Pancreas (tissue), 10 donors: ENCODE results near the gene DYNLL2. TPM values are rescaled to one million over a fixed set of nuclear protein-coding genes. Genes with fewer than 3 reads are reported as not detected.

Experiments
- ATAC-seq, 4 donors: fragments of 200-7000 bp; cut with Tn5 transposase; one replicate each; pipeline versions ENCODE4 v1.8.0 to v1.9.1; 2020; ENCODE audit warnings: mild to moderate bottlenecking in 4 of 4, moderate library complexity in 4 of 4
- DNase-seq, 6 donors: peaks; one replicate each; pipeline ENCODE4 v3.0.0-alpha.2; 2020
- FAIRE-seq: peaks from 2 replicates; lab custom pipeline; 2012; peaks lifted over from hg19 to GRCh38; lab: Jason Lieb, UNC
- H3K27ac ChIP-seq, 4 donors: fragments of 200-600 bp; sonication (generic); 1 replicate in 3 of 4; 2 replicates in 1 of 4; pipeline versions ENCODE4 v1.5.0 to v1.8.0; 2020
- H3K27me3 ChIP-seq, 4 donors: fragments of 200-600 bp; one replicate each; pipeline ENCODE4 v1.8.0; 2021
- H3K36me3 ChIP-seq, 3 donors: fragments of 200-600 bp; sonication (generic) in 1 of 3; one replicate each; pipeline versions ENCODE4 v1.5.0 to v1.8.0; 2020 to 2021
- H3K4me1 ChIP-seq, 3 donors: fragments of 200-600 bp; one replicate each; pipeline ENCODE4 v1.8.0; 2021
- H3K4me3 ChIP-seq, 4 donors: fragments of 200-600 bp; sonication (generic) in 2 of 4; one replicate each; pipeline versions ENCODE4 v1.5.0 to v1.8.0; 2020 to 2021
- H3K9me3 ChIP-seq, 4 donors: fragments of 200-600 bp; one replicate each; pipeline ENCODE4 v1.8.0; 2021
- CTCF ChIP-seq, 4 donors: fragments of 200-600 bp; sonication (generic) in 3 of 4; IDR thresholded peaks; one replicate each; pipeline versions ENCODE4 v1.5.0 to v1.8.0; 2021; ENCODE audit warnings: antibody characterized with exemption in 4 of 4
- WGBS, 2 donors: extraction: QIAGEN DNeasy Blood & Tissue Kit; methylation state at CpG; one replicate each; pipeline ENCODE4 v1.1.7; 2013; 5-methylcytosine and 5-hydroxymethylcytosine counted together
- intact Hi-C, 3 donors: fragments of 100-400 bp; cut with DNase I; formaldehyde crosslinking; loops; one replicate each; pipeline versions ENCODE4 v1.11.1 to v1.14.2; 2022
- polyA plus RNA-seq, 2 donors: library from polyadenylated mRNA; stranded (reverse); fragments of 200-250 nt; gene quantifications; one replicate each; pipeline ENCODE4 v1.2.3, GENCODE V29; 2013
- total RNA-seq, 6 donors: library from RNA; stranded (reverse); fragmentation: NEBNext Ultra II Directional in 4 of 6; extraction: Animal tissue kit (Norgen Biotek cat#: 25700) in 4 of 6; gene quantifications; one replicate each; pipeline versions ENCODE4 v1.2.1 to v1.2.4, GENCODE V29; 2021 to 2023
- donor health status: healthy with polysubstance abuse.
- donor health status: DM: no; HTN: no; CAD: no; lungs with moderate emphysema.
- donor health status: DM: no; HTN: no; CAD: no.
- donor health status: control.
- donor health status: control.
- donor health status: Bipolar disorder and iron deficiency.
- donor health status: DM: yes; HTN: yes; CAD: no.
- donor health status: DM: no; HTN: no; CAD: no.
- donor health status: DM: no; HTN: no; CAD: no.
- donor health status: DM: yes; HTN: yes; CAD: no.

DYNLL2 gene
- total and polyA plus RNA-seq, 8 donors, result 10.7 to 20.5 (median 13.1) TPM

DNA sequence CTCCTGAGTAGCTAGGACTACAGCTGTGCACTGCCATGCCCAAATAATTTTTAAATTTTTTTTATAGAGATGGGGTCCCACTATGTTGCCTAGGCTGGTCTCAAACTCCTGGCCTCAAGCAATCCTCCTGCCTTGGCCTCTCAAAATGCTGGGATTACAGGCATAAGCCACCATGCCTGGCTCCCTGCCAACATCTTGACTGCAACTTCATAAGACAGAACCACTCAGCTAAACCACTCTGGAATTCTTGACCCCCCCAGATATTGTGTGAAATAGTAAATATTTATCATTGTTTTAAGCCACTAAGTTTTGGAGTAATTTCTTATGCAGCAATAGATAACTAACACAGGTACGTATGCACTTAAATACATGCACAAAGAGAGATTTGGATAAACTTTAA, 26.0 kb downstream of the DYNLL2 start:
- FAIRE-seq, result no peak
- Histone ChIP-seq H3K4me3 (no peak overlapping the region), H3K4me1 (no peaks in the 10 kb centered on the region), H3K27ac (no peak overlapping the region), H3K36me3 (no peaks in the 10 kb centered on the region), H3K27me3 (no peaks in the 10 kb centered on the region), H3K9me3 (no peaks in the 10 kb centered on the region)
- no peak for ATAC-seq
- no peak for DNase-seq
- no peak for TF ChIP-seq CTCF (IDR thresholded peaks at IDR 0.05)
- intact Hi-C loops, result no loop called here
- 84 to 88% methylated on average over 1 of the region's 1 CpG for WGBS, 2 donors

GRCh38 chr17:58110012-58110411, 26.8 kb downstream of the DYNLL2 start:
- Histone ChIP-seq H3K27me3 (no peaks in the 10 kb centered on the region), H3K36me3 (no peaks in the 10 kb centered on the region), H3K4me3 (no peak overlapping the region), H3K27ac (no peak overlapping the region), H3K9me3 (no peaks in the 10 kb centered on the region), H3K4me1 (no peaks in the 10 kb centered on the region)
- intact Hi-C loops, result loop anchor here in 2 of 3 donors (10.0 kb wide), 4 partner anchors 95 to 975 kb away; partner anchors contain the start of gene MRPS23 (in 1 of the 2)
- FAIRE-seq, result no peak
- no peak for TF ChIP-seq CTCF (IDR thresholded peaks at IDR 0.05)
- WGBS, 2 donors, result 60 to 72% methylated on average over 5 of the region's 5 CpGs
- no peak for DNase-seq
- no peak for ATAC-seq

GRCh38 chr17:58111676-58112075, 28.5 kb downstream of the DYNLL2 start:
- Histone ChIP-seq H3K27me3 (no peaks in the 10 kb centered on the region), H3K9me3 (no peaks in the 10 kb centered on the region), H3K4me3 (no peak overlapping the region), H3K4me1 (no peaks in the 10 kb centered on the region), H3K27ac (no peak overlapping the region), H3K36me3 (no peaks in the 10 kb centered on the region)
- no peak for TF ChIP-seq CTCF (IDR thresholded peaks at IDR 0.05)
- intact Hi-C loops, result loop anchor here in 2 of 3 donors (10.0 kb wide), 4 partner anchors 97 to 977 kb away; partner anchors contain the start of gene MRPS23 (in 1 of the 2)
- no peak for FAIRE-seq
- no peak for DNase-seq
- ATAC-seq, result no peak
- WGBS, 2 donors, result 62 to 76% methylated on average over 3 of the region's 3 CpGs

- ATAC-seq (peak; percentile 85 to 99 (median 98)), DNase-seq (peak; percentile 59 to 90 (median 78))
These were observed 29.9 kb downstream of the DYNLL2 start for GRCh38 chr17:58112970-58113631.

More at GRCh38 chr17:58112970-58113631, 29.9 kb downstream of the DYNLL2 start:
- intact Hi-C loops, result loop anchor here in 2 of 3 donors (10.0 kb wide), 4 partner anchors 98 to 978 kb away; partner anchors contain the start of gene MRPS23 (in 1 of the 2)
- no peak for FAIRE-seq
- Histone ChIP-seq H3K36me3 (no peaks in the 10 kb centered on the region), H3K4me3 (no peak overlapping the region), H3K9me3 (no peaks in the 10 kb centered on the region), H3K4me1 (no peaks in the 10 kb centered on the region), H3K27me3 (no peaks in the 10 kb centered on the region), H3K27ac (no peak overlapping the region)
- WGBS, 2 donors, result 31 to 34% methylated on average over 17 of the region's 17 CpGs
- TF ChIP-seq CTCF (IDR thresholded peaks at IDR 0.05), result peak; percentile 77 to 89 (median 88)
